Fibroblast of skin of left quadriceps (primary cell): Measurements from ENCODE around the gene TMEM151A.

Source experiments
- DNase-seq, 2 experiments: peaks; one replicate each; pipeline ENCODE4 v3.0.0-alpha.2; 2013; ENCODE audit warnings: low read depth in 2 of 2

TMEM151A gene

DNA sequence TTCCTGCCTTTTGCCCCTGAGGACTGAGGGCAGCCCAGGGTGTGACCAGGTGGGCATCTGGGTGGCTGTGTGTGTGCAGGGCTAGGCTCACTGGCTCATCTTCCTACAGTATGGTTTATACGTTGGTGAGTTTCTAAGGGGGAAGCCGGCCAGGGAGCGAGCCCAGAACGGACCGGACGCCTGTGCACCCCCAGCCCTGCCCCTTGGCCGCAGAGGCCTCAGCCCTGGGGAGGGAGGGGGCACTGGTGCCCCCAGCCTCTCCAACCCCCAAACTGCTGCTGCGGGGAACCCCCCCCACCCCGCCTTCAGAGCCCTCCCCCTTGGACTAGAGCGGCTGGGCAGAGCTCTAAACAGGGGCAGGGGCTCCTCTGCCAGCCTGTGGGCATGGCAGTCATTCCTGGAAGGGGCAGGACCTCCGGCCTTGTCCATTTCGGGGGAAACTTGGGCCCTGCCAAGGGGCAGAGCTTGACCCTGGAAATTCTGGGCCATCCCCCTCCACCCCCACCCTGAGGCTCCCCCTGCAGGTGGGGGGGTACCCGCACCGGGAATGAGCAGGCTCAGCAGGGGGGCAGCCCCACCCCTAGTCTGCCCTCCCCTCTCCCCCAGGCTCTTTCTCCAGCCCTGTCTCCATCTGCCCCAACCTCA, 8.1 kb upstream of the TMEM151A start:
- no peak for DNase-seq

DNA sequence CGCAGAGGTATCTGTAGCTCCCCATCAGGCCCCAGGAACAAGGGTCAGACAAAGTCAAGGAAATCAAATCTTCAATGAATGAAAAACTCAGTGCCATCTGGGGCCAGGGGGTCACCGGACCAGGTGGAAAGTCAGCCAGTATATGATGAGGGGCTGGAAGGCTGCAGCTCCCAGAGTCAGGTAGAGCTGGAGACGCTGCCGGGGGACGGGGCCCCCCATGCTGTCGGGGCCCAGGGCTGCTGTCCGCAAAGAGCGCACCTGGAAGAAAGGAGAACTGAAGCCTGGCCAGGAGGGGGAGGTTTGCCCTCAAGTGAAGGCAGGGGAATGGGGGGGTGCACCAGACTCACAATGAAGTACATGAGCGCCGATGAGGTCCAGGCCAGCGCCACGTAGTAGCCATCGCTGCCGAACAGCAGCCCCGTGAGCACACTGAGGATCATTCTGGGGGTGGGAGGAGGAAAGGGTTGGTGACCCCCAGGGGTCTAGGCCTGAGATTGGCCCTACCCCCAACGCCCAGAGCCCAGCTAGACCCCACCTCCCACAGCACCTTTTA, 7.1 kb upstream of the TMEM151A start:
- DNase-seq, result no peak

DNA sequence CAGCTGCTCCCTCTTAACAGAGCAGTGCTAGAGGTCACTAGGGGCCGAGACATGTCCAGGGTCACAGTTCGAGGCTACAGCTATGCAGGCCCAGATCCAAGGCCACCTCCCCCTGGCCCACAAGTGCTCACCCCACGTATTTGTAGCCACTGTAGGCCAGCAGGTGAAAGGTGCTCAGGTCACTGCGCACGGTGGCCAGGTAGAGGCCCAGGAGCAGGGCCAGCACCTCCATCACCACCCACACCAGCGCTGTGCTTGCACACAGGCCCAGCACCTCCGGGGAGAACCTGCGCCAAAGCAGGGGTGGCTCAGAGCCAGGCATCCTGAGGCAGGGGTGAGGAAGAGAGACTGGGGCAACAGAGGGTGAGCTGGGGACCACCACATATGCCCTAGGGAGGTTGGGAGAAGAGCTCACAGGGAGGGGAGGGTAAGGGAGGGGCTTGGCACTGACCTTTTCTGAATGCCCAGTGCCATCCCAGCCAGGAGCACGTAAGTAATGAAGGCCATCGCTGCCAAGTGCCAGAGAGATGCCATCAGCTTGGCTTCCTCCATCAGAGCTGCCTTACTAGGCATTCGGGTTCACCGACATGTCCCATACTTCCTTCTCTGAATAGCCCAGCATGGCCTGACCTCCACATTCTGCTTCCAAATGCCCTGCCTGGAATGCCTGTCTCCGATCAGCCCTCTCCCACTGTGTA, 6.3 kb upstream of the TMEM151A start:
- DNase-seq, result no peak

DNA sequence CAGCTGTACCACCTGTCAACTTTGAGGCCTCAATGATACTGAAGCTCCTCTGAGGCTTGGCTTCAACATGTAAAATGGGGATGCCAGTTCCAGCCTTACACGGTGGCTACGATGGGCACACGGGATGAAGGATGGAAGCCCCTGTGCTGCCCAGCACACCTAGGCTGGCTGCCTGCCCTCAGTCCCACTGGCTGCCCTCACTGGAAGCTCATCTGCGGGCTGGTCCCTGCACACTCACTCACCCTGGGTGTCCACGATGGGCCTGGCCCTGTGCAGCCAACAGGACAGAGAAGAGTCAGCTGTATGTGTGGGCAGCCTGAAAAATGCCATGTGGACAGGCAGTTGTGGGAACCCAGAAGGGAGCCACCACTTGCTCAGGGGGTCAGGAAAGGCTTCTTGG, 5.0 kb upstream of the TMEM151A start:
- no peak for DNase-seq

DNA sequence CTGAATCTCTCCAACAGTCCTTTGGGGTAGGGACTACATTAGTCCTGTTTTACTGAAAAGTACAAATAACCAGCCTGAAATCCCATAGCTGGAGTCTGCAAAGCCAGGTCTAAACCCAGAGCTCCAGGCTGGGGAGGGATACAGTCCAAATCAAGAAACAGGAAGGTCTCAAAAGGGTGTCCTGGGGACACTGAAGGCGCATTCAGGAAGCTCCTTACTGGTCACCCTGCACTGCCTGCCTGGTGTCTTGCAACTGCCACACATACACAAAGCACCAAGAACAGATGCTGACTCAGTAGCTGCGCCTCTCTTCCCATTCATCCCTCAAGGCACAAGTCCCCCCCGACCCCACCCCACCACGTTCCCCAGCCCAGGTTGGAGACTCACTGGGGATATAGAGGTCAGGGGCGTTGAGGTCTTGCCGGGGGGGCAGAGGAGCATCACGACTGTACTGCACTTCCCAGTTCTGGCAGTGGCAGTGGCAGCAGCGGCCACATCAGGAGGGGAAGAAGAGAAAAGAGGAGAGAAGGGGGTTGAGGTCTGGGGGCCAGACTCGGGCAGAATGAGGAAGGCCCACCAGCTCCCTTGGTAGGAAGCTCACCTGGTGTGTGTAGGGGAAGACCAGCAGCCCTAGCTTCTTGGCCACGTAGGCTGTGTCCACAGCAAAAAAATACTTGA, 4.3 kb upstream of the TMEM151A start:
- DNase-seq, result no peak

DNA sequence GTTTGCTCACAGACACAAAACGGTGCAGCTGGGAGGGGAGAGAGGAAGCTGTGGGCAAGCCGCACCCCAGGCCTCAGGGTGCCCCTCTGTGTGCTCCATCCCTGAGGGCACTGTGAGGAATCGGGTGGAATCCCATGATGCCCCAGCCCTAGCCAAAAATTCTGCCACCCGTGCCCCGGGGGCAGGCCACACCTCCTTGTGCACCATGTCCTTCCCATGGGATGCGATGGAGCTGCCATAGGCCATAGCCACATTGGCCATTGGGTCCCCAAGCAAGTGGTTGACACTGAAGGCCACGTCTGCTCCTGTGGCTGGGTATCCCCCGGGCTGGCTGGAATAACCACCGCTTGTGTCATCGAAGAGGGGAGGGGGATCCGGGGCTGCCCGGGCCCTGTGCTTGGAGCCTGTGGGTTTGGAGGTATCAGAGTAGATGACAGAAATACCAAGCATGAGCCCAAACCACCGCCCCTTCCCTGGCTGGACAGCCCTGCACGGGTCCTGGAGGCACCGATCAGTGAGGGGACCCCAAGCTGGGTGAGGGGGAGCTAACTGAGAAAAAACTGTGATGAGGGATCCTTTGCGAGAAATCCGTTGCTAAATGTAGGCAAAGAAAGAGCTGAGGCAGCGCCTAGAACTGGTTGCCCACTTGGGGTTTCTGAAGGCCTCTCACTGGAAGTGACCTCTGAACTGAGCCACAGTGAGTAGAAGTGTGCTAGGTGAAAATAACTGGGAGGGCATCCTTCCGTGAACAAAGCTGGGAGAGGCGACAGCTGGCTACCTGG, 3.6 kb upstream of the TMEM151A start:
- no peak for DNase-seq

DNA sequence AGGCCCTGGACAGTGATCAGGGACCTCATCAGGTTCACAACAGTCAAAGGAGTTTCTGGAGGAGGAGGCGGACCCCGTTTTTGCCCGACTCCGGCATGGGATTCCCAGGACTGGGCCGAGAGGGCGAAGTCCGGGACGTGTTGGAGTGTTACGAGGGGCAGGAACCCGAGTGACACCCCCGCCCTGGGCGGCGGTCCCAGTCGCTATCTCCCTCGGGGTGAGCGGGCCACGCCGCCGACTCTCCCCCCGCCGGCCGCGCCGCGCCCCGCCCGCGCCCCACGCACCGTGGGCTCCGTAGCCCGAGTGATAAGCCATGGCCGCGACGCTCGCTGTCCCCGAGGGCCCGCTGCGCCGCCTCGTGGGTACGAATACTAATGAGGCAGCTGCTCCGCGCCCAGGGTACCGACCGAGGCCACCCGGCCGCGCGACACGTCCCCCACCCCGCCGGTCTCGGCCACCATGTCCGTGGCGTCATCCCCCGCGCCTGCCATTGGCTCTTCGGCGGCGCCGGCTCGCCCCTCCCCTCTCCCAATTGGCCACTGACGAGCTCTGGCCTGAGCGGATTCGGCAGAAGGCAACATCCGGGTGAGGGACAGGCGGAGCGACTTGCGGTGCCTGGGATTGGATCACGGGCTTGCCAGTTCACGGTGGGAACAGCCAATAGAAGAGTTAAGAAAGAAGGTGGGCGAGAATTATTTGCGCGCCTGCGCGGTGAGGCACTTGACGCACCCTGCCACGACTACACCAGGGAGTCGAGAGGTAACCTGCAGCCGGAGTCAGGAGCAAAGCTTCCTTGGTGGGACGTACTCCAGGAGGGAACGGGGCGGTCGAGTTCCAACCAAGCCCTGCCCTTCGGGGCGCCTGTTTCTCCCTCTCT, 2.8 kb upstream of the TMEM151A start, which contains the start of gene YIF1A:
YIF1A (minus strand) TSS at position 473 of the 877 bp plus-strand sequence; CDS start at position 315, 158 bp downstream.
- peak; percentile 99 for DNase-seq

DNA sequence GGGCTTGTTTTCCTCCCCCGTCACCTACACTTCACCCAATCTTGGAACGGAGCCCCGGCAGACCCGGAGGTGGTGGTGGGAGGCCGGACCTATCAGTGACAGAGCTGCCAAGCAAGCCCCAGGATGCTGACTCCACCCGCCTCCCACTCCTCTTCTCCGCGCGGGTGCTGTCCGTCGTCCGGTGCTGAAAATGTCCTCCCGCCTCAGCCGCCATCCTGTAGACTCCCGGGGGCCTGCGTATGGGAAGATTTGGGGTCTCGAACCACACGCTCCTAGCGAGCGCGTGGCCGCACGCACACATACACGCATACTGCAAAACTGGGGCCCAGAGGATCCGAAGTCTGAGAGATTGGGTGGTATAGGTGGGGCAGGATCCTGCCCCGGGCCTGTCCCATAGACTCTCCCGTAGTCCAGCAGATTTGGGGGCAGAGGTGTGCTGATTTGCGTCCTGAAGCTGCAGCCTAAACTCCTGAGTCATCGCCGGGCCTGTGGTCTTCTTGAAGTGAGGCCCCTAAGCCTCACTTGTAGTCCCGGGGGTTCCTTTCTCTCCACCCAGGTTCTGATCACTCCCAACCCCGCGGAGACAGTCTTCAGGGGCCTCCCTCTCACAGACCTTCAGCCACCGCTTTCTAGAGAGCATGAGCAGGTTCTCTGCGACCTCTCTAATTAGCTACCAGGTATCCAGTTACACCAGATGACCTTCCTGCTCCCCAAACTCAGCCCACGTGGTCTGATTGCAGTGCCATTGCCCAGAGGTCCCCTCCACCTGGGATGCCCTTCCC, 2.0 kb upstream of the TMEM151A start:
- no peak for DNase-seq

DNA sequence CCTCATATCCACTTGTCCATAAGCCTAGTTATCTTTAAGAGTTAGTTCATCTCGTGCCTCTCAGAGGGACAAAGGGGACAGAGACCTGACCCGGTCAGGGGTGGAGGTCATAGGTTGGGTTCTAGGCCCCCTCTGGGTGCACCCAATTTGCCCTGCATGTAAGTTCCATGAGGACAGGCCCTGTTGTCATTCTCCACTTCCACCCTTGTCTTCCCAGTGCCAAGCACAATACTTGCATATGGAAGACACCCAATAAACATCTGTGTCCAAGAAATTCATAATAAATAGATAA, 1.4 kb upstream of the TMEM151A start:
- no peak for DNase-seq

DNA sequence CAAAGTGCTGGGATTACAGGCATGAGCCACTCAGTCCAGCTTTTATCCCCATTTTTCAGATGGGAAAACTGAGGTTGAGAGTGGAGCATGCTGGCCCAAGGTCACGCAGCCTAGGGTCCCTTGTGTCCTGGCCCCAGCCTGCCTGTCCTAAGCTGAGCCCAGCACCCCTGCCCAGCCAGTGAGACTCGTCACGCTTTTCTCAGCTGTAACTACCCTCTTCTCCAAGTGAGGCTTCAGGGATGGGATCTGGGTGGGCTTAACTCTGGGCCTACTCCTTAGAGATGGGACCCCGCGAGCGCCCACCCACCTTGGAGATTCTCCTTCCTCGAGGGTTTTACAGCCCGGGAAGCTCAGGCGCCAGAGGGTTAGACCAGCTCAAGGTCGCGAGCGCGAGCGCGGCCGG, 390 bp upstream of the TMEM151A start:
- DNase-seq, result no peak

DNA sequence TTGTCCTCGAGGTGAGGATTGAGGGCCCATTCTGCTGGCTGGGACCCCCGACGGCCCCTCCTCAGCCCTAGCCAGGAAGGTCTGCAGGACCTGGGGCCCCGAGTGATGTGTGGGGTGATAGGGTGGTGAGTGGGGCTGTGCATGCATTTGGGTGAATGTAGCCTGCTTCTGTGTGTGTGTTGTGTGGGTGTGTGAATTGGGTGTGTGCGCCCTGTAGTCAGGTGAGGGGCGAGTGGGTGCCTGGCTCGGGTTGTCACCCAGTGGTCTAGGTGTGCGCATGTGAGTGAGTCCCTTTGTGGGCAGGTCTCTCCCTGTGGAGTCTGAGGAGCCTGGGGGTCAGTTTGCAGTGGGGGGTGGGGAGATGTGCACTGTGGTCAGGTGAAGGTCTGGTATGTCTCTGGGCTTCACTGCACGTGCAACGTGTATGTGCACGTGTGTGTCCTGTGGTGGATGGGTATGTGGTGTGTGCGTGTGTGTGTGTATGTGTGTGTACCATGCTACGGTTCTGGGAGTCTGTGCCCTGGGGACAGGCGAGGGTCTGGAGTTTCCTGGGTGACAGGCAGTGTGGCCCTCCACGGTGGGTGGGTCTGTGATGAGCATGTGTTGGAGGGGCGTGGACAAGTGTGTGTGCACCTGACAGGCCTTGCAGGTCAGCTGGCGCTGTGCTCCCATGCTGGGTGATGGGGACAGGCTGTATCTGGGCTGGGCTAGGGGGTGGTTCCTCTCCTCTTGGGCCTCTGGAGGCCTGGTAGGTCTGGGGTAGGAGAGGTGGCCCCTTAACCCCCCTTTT, 1.0 kb downstream of the TMEM151A start:
- DNase-seq, result no peak

DNA sequence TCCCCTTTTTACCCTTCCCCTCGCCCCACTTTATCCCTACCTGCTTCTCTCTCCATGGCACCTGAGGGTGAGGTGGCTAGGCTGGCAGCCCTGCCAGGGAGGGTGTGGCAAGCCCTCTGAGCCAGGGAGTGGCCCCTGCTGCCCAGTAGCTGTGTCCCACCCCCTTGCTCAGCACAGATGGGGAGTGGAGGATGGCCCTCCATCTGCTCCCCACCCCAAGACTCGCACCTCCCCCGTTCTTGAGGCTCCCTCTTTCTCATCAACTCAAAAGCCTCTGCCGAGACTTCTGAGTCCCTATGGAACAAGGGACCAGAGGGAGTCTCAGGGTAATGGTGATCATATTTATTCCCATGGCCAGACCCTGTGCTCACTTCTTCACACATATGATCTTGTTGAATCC, 1.7 kb downstream of the TMEM151A start:
- no peak for DNase-seq

DNA sequence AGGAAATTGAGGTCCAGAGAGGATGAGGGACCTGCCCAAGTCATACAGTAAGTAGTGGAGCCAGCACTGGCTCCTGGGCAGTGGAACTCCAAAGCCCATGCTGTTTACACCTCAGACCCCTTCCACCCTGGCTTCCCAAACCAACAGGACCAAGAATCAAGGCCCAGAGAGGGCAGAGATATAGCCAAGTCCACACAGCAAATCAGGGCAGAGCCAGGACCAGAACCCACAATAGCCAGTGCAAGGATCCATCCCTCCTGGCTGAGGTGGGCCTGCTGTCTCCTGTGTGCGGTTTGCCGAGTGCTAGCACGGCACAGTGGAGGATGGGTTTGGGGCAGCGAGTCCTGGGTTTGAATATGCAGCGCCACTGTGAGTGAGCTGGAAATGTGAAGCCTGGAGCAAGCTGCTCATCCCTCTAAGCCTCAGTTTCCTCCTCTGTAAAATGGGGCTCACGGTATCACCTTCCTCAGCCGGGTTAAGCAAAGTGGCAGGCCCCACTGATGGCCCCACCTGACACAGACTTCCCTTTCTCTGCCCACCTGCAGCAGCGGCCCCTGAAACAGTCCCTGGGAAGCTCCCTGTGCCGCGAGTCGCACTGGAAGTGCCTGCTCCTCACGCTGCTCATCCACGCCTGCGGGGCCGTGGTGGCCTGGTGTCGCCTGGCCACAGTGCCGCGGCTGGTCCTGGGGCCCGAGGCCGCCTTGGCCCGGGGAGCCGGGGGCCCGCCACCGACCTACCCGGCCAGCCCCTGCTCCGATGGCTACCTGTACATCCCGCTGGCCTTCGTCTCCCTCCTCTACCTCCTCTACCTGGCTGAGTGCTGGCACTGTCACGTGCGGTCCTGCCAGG, 2.3 kb downstream of the TMEM151A start:
- no peak for DNase-seq

DNA sequence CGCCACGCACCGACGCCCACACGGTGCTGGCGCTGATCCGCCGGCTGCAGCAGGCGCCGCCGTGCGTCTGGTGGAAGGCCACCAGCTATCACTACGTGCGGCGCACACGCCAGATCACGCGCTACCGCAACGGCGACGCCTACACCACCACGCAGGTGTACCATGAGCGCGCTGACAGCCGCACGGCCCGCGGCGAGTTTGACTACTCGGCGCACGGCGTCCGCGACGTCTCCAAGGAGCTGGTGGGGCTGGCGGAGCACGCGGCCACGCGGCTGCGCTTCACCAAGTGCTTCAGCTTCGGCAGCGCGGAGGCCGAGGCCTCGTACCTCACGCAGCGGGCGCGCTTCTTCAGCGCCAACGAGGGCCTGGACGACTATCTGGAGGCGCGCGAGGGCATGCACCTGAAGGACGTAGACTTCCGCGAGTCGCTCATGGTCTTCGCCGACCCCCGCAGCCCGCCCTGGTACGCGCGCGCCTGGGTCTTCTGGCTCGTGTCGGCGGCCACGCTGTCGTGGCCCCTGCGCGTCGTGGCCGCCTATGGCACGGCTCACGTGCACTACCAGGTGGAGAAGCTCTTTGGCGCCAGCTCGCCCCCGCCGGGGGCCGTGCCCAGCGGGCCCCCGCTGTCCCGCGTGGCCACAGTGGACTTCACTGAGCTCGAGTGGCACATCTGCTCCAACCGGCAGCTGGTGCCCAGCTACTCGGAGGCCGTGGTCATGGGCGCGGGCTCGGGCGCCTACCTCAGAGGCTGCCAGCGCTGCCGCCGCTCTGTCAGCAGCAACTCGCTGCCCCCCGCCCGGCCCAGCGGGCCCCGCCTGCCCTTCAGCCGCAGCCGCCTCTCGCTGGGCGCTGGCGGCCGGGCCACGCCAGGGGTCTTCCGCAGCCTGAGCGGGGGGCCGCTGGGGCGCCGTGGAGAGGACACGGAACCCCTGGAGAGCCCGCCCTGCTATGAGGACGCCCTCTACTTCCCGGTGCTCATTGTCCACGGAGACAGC, 3.2 kb downstream of the TMEM151A start:
- DNase-seq, result no peak

DNA sequence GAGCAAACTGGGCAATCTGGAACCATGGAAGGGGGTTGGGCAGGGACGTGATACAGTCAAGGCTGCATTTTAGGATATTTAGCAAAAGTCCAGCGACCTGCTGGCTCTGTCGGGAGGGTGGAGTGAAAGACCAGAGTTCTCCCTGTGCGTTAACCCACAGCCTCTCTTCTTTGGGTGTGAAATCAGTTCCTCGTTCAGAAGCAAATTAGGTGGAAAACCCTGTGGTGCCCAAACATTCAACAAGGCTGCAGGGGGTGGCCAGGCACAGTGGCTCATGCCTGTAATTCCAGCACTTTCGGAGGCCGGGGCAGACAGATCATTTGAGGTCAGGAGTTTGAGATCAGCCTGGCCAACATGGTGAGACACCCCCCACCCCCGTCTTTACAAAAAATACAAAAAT, 5.9 kb downstream of the TMEM151A start:
- DNase-seq, result no peak

DNA sequence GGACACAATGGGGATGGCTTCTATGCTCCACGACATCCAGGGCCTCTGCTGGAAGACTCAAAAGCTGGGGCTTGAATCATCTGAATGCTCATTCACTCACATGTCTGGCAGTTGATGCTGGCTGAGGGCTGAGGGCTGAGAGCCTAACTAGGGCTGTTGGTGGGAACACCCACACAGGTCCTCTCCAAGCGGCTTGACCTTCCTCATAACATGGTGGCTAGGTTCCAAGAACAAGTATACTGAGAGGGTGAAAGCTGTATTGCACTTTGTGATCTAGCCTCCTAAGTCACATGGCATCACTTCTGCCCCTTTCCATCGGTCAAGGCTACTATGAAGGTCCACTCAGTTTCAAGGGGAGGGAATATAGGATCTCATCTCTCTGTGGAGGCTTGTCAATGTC, 7.5 kb downstream of the TMEM151A start:
- no peak for DNase-seq

DNA sequence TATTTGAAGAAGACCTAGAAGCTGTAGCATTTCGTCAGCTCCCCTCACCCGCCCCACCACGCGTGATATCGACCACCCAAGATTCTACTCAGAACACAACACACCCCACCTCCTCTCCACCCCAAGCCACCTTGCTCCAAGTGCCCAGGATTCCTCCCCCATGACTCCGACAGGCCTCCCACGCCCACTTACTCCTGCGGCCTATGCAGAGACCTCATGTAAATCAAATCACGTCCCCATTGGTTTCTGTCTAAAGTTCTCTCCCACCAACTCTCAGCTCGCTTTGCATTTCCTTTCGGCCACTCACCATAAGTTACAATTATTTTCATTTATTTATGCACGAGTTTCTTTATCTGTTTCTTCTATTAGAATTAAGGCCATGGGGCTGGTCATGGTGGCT, 11.0 kb downstream of the TMEM151A start:
- no peak for DNase-seq
